ENCODE results near the gene ADAMTS14.

GRCh38 chr10:70672165-70673042 is at the start of gene ADAMTS14:
- TF ChIP-seq POLR2A (IDR thresholded peaks at IDR 0.05) (no peak), CTCF (IDR thresholded peaks at IDR 0.05) (no peak)
